ENCODE results near the gene SCML1. TPM values are rescaled to one million over a fixed set of nuclear protein-coding genes. Genes with fewer than 3 reads are reported as not detected.

Gene SCML1
- polyA plus RNA-seq, 1 donor (not counting 4 experiments of a cell fraction or from before 2014, with no cell fraction given), result 19.9 TPM

GRCh38 chrX:17732138-17732783 lies 5.0 kb upstream of the SCML1 start:
- Histone ChIP-seq H3K4me3 (ENCODE audit: control insufficient read depth in 2 of 3, extremely low read depth in 1 of 3, insufficient read depth in 2 of 3, low read depth in 1 of 3, low read length in 3 of 3) (no peak overlapping the region), H3K79me2 (ENCODE audit: control insufficient read depth, insufficient read depth, low read length) (no peaks in the 10 kb centered on the region)
- FAIRE-seq, result no peak

GRCh38 chrX:17735406-17735805 lies 1.9 kb upstream of the SCML1 start:
- dilution Hi-C loops (cut with MboI; ENCODE audit: extremely low pct_ligation_motif_present, low sequenced_read_pairs), result no loop called here
- no peaks in the 10 kb centered on the region for H4K20me1 ChIP-seq (ENCODE audit: control insufficient read depth, extremely low read depth, insufficient read depth, low read length)
- no peak overlapping the region for H2AFZ ChIP-seq (ENCODE audit: control insufficient read depth, low read length)
- H3K9me1 ChIP-seq (ENCODE audit: control insufficient read depth, extremely low read depth, insufficient read depth, low read length), result no peaks in the 10 kb centered on the region
- H3K27ac ChIP-seq (ENCODE audit: control insufficient read depth, insufficient read depth, low read length), result no peak overlapping the region
- FAIRE-seq (no peak), DNase-seq (ENCODE audit: low read depth, low spot score) (no peak)
- H3K36me3 ChIP-seq (ENCODE audit: control insufficient read depth in 2 of 2, extremely low read depth in 1 of 2, insufficient read depth in 2 of 2, low read length in 2 of 2), result no peaks in the 10 kb centered on the region
- H3K4me1 ChIP-seq (ENCODE audit: control insufficient read depth, extremely low read depth, insufficient read depth, low read length), result no peaks in the 10 kb centered on the region
- no peak overlapping the region for H3K4me2 ChIP-seq (ENCODE audit: control insufficient read depth, extremely low read depth, insufficient read depth, low read depth, low read length)
- no peaks in the 10 kb centered on the region for H3K9me3 ChIP-seq (ENCODE audit: control insufficient read depth, low read depth, low read length)
- no peak overlapping the region for H3K9ac ChIP-seq (ENCODE audit: control insufficient read depth, extremely low read depth, insufficient read depth, low read length)
- no peaks in the 10 kb centered on the region for H3K27me3 ChIP-seq (ENCODE audit: control insufficient read depth, extremely low read depth, insufficient read depth, low read length)
- no peak overlapping the region for H3K4me3 ChIP-seq (ENCODE audit: control insufficient read depth in 2 of 3, extremely low read depth in 1 of 3, insufficient read depth in 2 of 3, low read depth in 1 of 3, low read length in 3 of 3)
- TF ChIP-seq EZH2 (IDR thresholded peaks at IDR 0.05; ENCODE audit: low read length) (no peak), CTCF (optimal IDR thresholded peaks at IDR 0.05 in 1 of 3, IDR thresholded peaks at IDR 0.05 in 1 of 3, conservative IDR thresholded peaks at IDR 0.05 in 1 of 3; ENCODE audit: extremely low read depth in 1 of 3, insufficient read depth in 2 of 3, low read length in 3 of 3) (no peak)
- peaks cover 17% of the 10 kb centered on the region for H3K79me2 ChIP-seq (ENCODE audit: control insufficient read depth, insufficient read depth, low read length)

More at GRCh38 chrX:17732138-17732783, 5.0 kb upstream of the SCML1 start:
- H2AFZ ChIP-seq (ENCODE audit: control insufficient read depth, low read length), result no peak overlapping the region
- TF ChIP-seq EZH2 (IDR thresholded peaks at IDR 0.05; ENCODE audit: low read length), result no peak
- no peak for TF ChIP-seq CTCF (optimal IDR thresholded peaks at IDR 0.05 in 1 of 3, IDR thresholded peaks at IDR 0.05 in 1 of 3, conservative IDR thresholded peaks at IDR 0.05 in 1 of 3; ENCODE audit: extremely low read depth in 1 of 3, insufficient read depth in 2 of 3, low read length in 3 of 3)
- H3K9ac ChIP-seq (ENCODE audit: control insufficient read depth, extremely low read depth, insufficient read depth, low read length), result no peak overlapping the region
- no peaks in the 10 kb centered on the region for H4K20me1 ChIP-seq (ENCODE audit: control insufficient read depth, extremely low read depth, insufficient read depth, low read length)
- no peaks in the 10 kb centered on the region for H3K27me3 ChIP-seq (ENCODE audit: control insufficient read depth, extremely low read depth, insufficient read depth, low read length)
- no peak overlapping the region for H3K27ac ChIP-seq (ENCODE audit: control insufficient read depth, insufficient read depth, low read length)
- no peaks in the 10 kb centered on the region for H3K36me3 ChIP-seq (ENCODE audit: control insufficient read depth in 2 of 2, extremely low read depth in 1 of 2, insufficient read depth in 2 of 2, low read length in 2 of 2)
- H3K9me1 ChIP-seq (ENCODE audit: control insufficient read depth, extremely low read depth, insufficient read depth, low read length), result no peaks in the 10 kb centered on the region
- H3K4me1 ChIP-seq (ENCODE audit: control insufficient read depth, extremely low read depth, insufficient read depth, low read length), result no peaks in the 10 kb centered on the region
- H3K9me3 ChIP-seq (ENCODE audit: control insufficient read depth, low read depth, low read length), result no peaks in the 10 kb centered on the region
- dilution Hi-C loops (cut with MboI; ENCODE audit: extremely low pct_ligation_motif_present, low sequenced_read_pairs), result no loop called here
- no peak for DNase-seq (ENCODE audit: low read depth, low spot score)
- H3K4me2 ChIP-seq (ENCODE audit: control insufficient read depth, extremely low read depth, insufficient read depth, low read depth, low read length), result no peak overlapping the region
